SU-DHL-6 (cell line): ENCODE data around the gene TKTL2.

Experiments used
- H2AFZ ChIP-seq: fragments of 200-600 bp; sonication (generic); 2 replicates; pipeline ENCODE4 v1.6.1; 2014; ENCODE audit warnings: low read depth, mild to moderate bottlenecking, moderate library complexity, mixed read lengths, antibody characterized with exemption, low read length; ENCODE audit not compliant: severe bottlenecking
- H3F3A ChIP-seq: fragments of 200-600 bp; shearing (Covaris generic); 2 replicates; pipeline ENCODE4 v1.6.0; 2016; ENCODE audit warnings: antibody characterized with exemption, mild to moderate bottlenecking; ENCODE audit not compliant: insufficient read depth
- H3K27ac ChIP-seq: fragments of 200-600 bp; sonication (generic); 2 replicates; pipeline ENCODE4 v1.5.1; 2016; ENCODE audit warnings: low read depth, mild to moderate bottlenecking, low read length, moderate library complexity, mixed read lengths
- H3K27me3 ChIP-seq: fragments of 200-600 bp; sonication (generic), shearing (Covaris generic); 2 replicates; pipeline ENCODE4 v1.6.0; 2014; ENCODE audit warnings: mild to moderate bottlenecking, low read length
- H3K36me3 ChIP-seq: fragments of 200-600 bp; sonication (generic); 2 replicates; pipeline ENCODE4 v1.6.1; 2014; ENCODE audit warnings: mild to moderate bottlenecking, low read length, mixed read lengths
- H3K4me2 ChIP-seq: fragments of 300-600, 200-600 bp; shearing (Covaris generic), sonication (generic); 2 replicates; pipeline ENCODE4 v1.6.0; 2014; ENCODE audit warnings: low read length, low read depth, mild to moderate bottlenecking; ENCODE audit not compliant: poor library complexity, severe bottlenecking
- H3K4me3 ChIP-seq: fragments of 200-600 bp; sonication (generic); 2 replicates; pipeline ENCODE4 v1.5.1; 2014; ENCODE audit warnings: antibody characterized with exemption, low read length, mild to moderate bottlenecking, mixed read lengths; ENCODE audit not compliant: insufficient read depth, poor library complexity, severe bottlenecking
- H3K79me2 ChIP-seq: fragments of 200-600 bp; sonication (generic); 2 replicates; pipeline ENCODE4 v1.6.1; 2014; ENCODE audit warnings: mild to moderate bottlenecking, low read length, moderate library complexity; ENCODE audit not compliant: insufficient read depth
- H3K9ac ChIP-seq: fragments of 200-600 bp; sonication (generic); 2 replicates; pipeline ENCODE4 v1.7.0; 2014; ENCODE audit warnings: mild to moderate bottlenecking, low read length
- H3K9me2 ChIP-seq: fragments of 200-600 bp; sonication (generic); replicated peaks from 2 replicates; pipeline ENCODE4 v1.6.1; 2014; ENCODE audit warnings: low read length; ENCODE audit not compliant: insufficient read depth
- H3K9me3 ChIP-seq: fragments of 200-600 bp; sonication (generic); 2 replicates; pipeline ENCODE4 v1.6.1; 2014; ENCODE audit warnings: low read length, mixed read lengths; ENCODE audit not compliant: insufficient read depth
- H4K20me1 ChIP-seq: fragments of 200-600 bp; sonication (generic); 2 replicates; pipeline ENCODE4 v1.6.1; 2014; ENCODE audit warnings: low read depth, mild to moderate bottlenecking, antibody characterized with exemption, low read length, moderate library complexity, mixed read lengths
- CTCF ChIP-seq: fragments of 200-600 bp; sonication (generic); IDR thresholded peaks from one replicate; pipeline ENCODE4 v1.5.1; 2017; ENCODE audit warnings: antibody characterized with exemption, mild to moderate bottlenecking, low read length, moderate library complexity; ENCODE audit not compliant: insufficient read depth, poor library complexity, severe bottlenecking
- EZH2phosphoT487 ChIP-seq: fragments of 200-600 bp; sonication (generic), shearing (Covaris generic); conservative IDR thresholded peaks from 2 replicates; pipeline ENCODE4 v1.6.1; 2018; ENCODE audit warnings: mild to moderate bottlenecking, antibody characterized with exemption, low read length, moderate library complexity, mixed read lengths

The TKTL2 gene

GRCh38 chr4:163473130-163473529 is 424 bp downstream of the TKTL2 start:
- H2AFZ ChIP-seq, result no peak overlapping the region
- TF ChIP-seq CTCF, result no peak
- no peak for TF ChIP-seq EZH2phosphoT487

GRCh38 chr4:163470391-163470790 is 3.2 kb downstream of the TKTL2 start:
- H3F3A ChIP-seq, result no peaks in the 10 kb centered on the region
- no peak overlapping the region for H3K9ac ChIP-seq
- H2AFZ ChIP-seq, result no peak overlapping the region
- H3K27me3 ChIP-seq, result no peaks in the 10 kb centered on the region
- no peak overlapping the region for H3K4me2 ChIP-seq
- H3K79me2 ChIP-seq, result no peaks in the 10 kb centered on the region
- H3K9me3 ChIP-seq, result no peaks in the 10 kb centered on the region
- no peaks in the 10 kb centered on the region for H3K9me2 ChIP-seq
- no peaks in the 10 kb centered on the region for H4K20me1 ChIP-seq
- H3K4me3 ChIP-seq, result no peak overlapping the region
- TF ChIP-seq CTCF, result no peak
- TF ChIP-seq EZH2phosphoT487, result no peak
- no peaks in the 10 kb centered on the region for H3K36me3 ChIP-seq
- no peak overlapping the region for H3K27ac ChIP-seq

More at GRCh38 chr4:163473130-163473529, 424 bp downstream of the TKTL2 start:
- H3K4me3 ChIP-seq, result no peak overlapping the region
- no peak overlapping the region for H3K9ac ChIP-seq
- H3K9me2 ChIP-seq, result no peaks in the 10 kb centered on the region
- H3K27me3 ChIP-seq, result peaks cover 4% of the 10 kb centered on the region; the same call in 1 of the 2 replicates
- H3F3A ChIP-seq, result no peaks in the 10 kb centered on the region
- no peak overlapping the region for H3K27ac ChIP-seq
- no peak overlapping the region for H3K4me2 ChIP-seq
- no peaks in the 10 kb centered on the region for H3K79me2 ChIP-seq
- no peaks in the 10 kb centered on the region for H4K20me1 ChIP-seq
- H3K9me3 ChIP-seq, result no peaks in the 10 kb centered on the region
- H3K36me3 ChIP-seq, result no peaks in the 10 kb centered on the region

GRCh38 chr4:163467082-163467770 is 6.3 kb downstream of the TKTL2 start:
- TF ChIP-seq CTCF (no peak), EZH2phosphoT487 (no peak)
- H3K9me2 ChIP-seq, result no peaks in the 10 kb centered on the region
- no peak overlapping the region for H3K27ac ChIP-seq
- no peaks in the 10 kb centered on the region for H3K79me2 ChIP-seq
- H3K27me3 ChIP-seq, result no peaks in the 10 kb centered on the region
- no peaks in the 10 kb centered on the region for H3K9me3 ChIP-seq
- H3K4me2 ChIP-seq, result no peak overlapping the region
- no peak overlapping the region for H3K9ac ChIP-seq
- no peaks in the 10 kb centered on the region for H3F3A ChIP-seq
- H3K4me3 ChIP-seq, result no peak overlapping the region
- H3K36me3 ChIP-seq, result no peaks in the 10 kb centered on the region
- H2AFZ ChIP-seq, result no peak overlapping the region
- H4K20me1 ChIP-seq, result no peaks in the 10 kb centered on the region
